Pancreas (tissue), 10 donors: ENCODE measurements around the gene PRELP. TPM values are rescaled to one million over a fixed set of nuclear protein-coding genes. Genes with fewer than 3 reads are reported as not detected.
A peak's percentile ranks its signal among the peaks of the same experiment; 100 is the strongest.

ENCODE experiments used
- ATAC-seq, 4 donors: fragments of 200-7000 bp; cut with Tn5 transposase; one replicate each; pipeline versions ENCODE4 v1.8.0 to v1.9.1; 2020; ENCODE audit warnings: mild to moderate bottlenecking in 4 of 4, moderate library complexity in 4 of 4
- DNase-seq, 6 donors: peaks; one replicate each; pipeline ENCODE4 v3.0.0-alpha.2; 2020
- FAIRE-seq: peaks from 2 replicates; lab custom pipeline; 2012; peaks lifted over from hg19 to GRCh38; lab: Jason Lieb, UNC
- H3K27ac ChIP-seq, 4 donors: fragments of 200-600 bp; sonication (generic); 1 replicate in 3 of 4; 2 replicates in 1 of 4; pipeline versions ENCODE4 v1.5.0 to v1.8.0; 2020
- H3K27me3 ChIP-seq, 4 donors: fragments of 200-600 bp; one replicate each; pipeline ENCODE4 v1.8.0; 2021
- H3K36me3 ChIP-seq, 3 donors: fragments of 200-600 bp; sonication (generic) in 1 of 3; one replicate each; pipeline versions ENCODE4 v1.5.0 to v1.8.0; 2020 to 2021
- H3K4me1 ChIP-seq, 3 donors: fragments of 200-600 bp; one replicate each; pipeline ENCODE4 v1.8.0; 2021
- H3K4me3 ChIP-seq, 4 donors: fragments of 200-600 bp; sonication (generic) in 2 of 4; one replicate each; pipeline versions ENCODE4 v1.5.0 to v1.8.0; 2020 to 2021
- H3K9me3 ChIP-seq, 4 donors: fragments of 200-600 bp; one replicate each; pipeline ENCODE4 v1.8.0; 2021
- WGBS, 2 donors: extraction: QIAGEN DNeasy Blood & Tissue Kit; methylation state at CpG; one replicate each; pipeline ENCODE4 v1.1.7; 2013; 5-methylcytosine and 5-hydroxymethylcytosine counted together
- intact Hi-C, 3 donors: fragments of 100-400 bp; cut with DNase I; formaldehyde crosslinking; loops; one replicate each; pipeline versions ENCODE4 v1.11.1 to v1.14.2; 2022
- polyA plus RNA-seq, 2 donors: library from polyadenylated mRNA; stranded (reverse); fragments of 200-250 nt; gene quantifications; one replicate each; pipeline ENCODE4 v1.2.3, GENCODE V29; 2013
- total RNA-seq, 6 donors: library from RNA; stranded (reverse); fragmentation: NEBNext Ultra II Directional in 4 of 6; extraction: Animal tissue kit (Norgen Biotek cat#: 25700) in 4 of 6; gene quantifications; one replicate each; pipeline versions ENCODE4 v1.2.1 to v1.2.4, GENCODE V29; 2021 to 2023
- TF ChIP-seq, protein P1 (sequence below), 4 donors: fragments of 200-600 bp; sonication (generic) in 3 of 4; IDR thresholded peaks; one replicate each; pipeline versions ENCODE4 v1.5.0 to v1.8.0; 2021; ENCODE audit warnings: antibody characterized with exemption in 4 of 4
- donor health status: healthy with polysubstance abuse.
- donor health status: DM: no; HTN: no; CAD: no; lungs with moderate emphysema.
- donor health status: DM: no; HTN: no; CAD: no.
- donor health status: control.
- donor health status: control.
- donor health status: Bipolar disorder and iron deficiency.
- donor health status: DM: yes; HTN: yes; CAD: no.
- donor health status: DM: no; HTN: no; CAD: no.
- donor health status: DM: no; HTN: no; CAD: no.
- donor health status: DM: yes; HTN: yes; CAD: no.

The PRELP gene
- total and polyA plus RNA-seq, 8 donors, result 1.2 to 6.6 (median 3.0) TPM

DNA sequence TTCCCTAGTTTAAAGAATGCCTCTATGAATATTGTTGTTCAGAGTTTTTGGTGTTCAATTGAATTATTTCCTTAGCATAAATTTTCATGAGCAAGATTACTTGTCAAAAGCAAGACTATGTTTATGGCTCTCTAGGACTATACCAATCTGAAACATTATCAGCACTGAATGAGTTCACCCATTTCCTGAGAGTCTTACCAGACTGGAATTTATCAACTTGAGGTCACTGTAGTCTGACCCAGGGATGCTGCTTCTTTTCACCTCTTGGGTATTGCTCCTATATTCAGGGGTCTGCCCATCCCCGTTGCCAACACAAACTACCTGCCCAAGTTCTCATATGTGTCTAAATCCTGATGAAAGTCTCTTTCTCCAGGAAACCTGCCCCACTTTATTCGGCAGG, 61.0 kb downstream of the PRELP start:
- 73 to 82% methylated on average over 2 of the region's 2 CpGs for WGBS, 2 donors
- TF ChIP-seq, protein P1, sequence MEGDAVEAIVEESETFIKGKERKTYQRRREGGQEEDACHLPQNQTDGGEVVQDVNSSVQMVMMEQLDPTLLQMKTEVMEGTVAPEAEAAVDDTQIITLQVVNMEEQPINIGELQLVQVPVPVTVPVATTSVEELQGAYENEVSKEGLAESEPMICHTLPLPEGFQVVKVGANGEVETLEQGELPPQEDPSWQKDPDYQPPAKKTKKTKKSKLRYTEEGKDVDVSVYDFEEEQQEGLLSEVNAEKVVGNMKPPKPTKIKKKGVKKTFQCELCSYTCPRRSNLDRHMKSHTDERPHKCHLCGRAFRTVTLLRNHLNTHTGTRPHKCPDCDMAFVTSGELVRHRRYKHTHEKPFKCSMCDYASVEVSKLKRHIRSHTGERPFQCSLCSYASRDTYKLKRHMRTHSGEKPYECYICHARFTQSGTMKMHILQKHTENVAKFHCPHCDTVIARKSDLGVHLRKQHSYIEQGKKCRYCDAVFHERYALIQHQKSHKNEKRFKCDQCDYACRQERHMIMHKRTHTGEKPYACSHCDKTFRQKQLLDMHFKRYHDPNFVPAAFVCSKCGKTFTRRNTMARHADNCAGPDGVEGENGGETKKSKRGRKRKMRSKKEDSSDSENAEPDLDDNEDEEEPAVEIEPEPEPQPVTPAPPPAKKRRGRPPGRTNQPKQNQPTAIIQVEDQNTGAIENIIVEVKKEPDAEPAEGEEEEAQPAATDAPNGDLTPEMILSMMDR (IDR thresholded peaks at IDR 0.05), result no peak
- FAIRE-seq (no peak), DNase-seq (no peak), ATAC-seq (peak in 1 of 4 donors; percentile 5)
- peaks cover 12 to 21% (median 13%) of the 10 kb centered on the region in 3 donors for H3K4me1 ChIP-seq
- intact Hi-C loops, result no loop called here
- no peaks in the 10 kb centered on the region for H3K36me3 ChIP-seq
- no peak overlapping the region for H3K4me3 ChIP-seq
- H3K27ac ChIP-seq, result peak overlapping the region in 1 of 4 donors; percentile 9
- no peaks in the 10 kb centered on the region for H3K27me3 ChIP-seq
- H3K9me3 ChIP-seq, result no peaks in the 10 kb centered on the region

DNA sequence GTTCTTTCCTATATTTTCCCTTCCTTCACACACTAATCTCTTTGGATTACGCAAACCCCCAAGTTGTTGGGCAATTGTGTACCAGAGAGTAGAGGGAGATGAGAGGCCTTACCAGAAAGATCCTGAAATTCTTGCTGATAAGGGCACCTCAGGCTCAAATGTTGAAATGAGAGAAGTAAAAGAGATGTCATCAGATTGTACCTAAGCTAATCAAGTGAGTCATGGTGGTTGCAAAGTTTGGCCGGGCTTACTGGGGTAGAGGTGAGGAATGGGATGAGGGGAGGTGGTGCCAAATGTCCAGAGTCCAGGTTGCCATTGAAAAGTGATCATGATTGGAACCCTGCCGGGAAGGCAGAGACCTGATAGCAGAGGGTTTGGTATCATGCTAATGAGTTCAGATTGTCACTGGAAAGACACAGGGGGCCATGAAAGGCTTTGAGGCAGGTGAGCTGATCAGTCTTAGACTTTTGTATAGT, 61.4 kb downstream of the PRELP start:
- Histone ChIP-seq H3K27me3 (no peaks in the 10 kb centered on the region), H3K4me3 (no peak overlapping the region), H3K36me3 (no peaks in the 10 kb centered on the region), H3K9me3 (no peaks in the 10 kb centered on the region), H3K4me1 (peaks cover 12 to 21% (median 13%) of the 10 kb centered on the region in 3 donors), H3K27ac (peak overlapping the region in 2 of 4 donors; percentile 9 to 48)
- 53 to 70% methylated on average over 3 of the region's 3 CpGs for WGBS, 2 donors
- ATAC-seq (peak; percentile 14 to 78 (median 62)), DNase-seq (peak in 2 of 6 donors; percentile 79 to 80), FAIRE-seq (no peak)
- TF ChIP-seq, protein P1 (IDR thresholded peaks at IDR 0.05), result no peak
- intact Hi-C loops, result no loop called here

DNA sequence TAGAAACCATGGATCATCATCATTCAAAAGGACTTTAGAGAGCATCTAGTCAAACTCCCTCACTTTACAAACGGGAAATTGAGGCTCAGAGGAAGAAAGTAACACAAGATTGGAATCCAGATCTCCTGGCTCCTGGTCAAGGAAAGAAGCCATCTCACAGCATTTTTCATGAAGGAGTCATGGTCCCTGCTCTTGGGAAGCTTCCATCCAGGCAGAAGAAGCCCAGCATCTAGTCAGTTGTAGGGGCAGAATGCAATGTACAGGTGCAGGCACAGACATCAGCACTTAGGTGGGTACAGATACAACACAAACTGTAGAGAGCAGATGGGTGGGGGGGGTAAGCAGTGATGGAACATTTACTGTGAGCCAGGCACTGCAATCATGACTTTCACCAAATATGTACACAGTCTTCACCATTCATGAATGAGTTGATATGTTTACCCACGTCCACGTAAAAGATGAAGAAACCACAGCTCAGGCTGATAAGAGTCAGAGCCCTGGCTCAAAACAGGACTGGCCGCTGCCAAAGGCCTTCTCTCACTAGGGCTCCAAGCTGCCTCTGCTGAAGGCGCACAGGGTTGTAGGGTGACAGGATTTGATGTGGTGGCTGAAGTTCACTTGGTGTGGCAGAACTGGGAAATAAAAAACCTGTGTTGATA, 62.3 kb downstream of the PRELP start:
- no peak overlapping the region for H3K4me3 ChIP-seq
- TF ChIP-seq, protein P1 (IDR thresholded peaks at IDR 0.05), result no peak
- ATAC-seq (peak; percentile 90 to 97 (median 93)), FAIRE-seq (no peak), DNase-seq (peak; percentile 62 to 86 (median 78))
- peaks cover 12 to 21% (median 13%) of the 10 kb centered on the region in 3 donors for H3K4me1 ChIP-seq
- no peaks in the 10 kb centered on the region for H3K36me3 ChIP-seq
- peak overlapping the region in 2 of 4 donors; percentile 48 to 67 for H3K27ac ChIP-seq
- intact Hi-C loops, result no loop called here
- no peaks in the 10 kb centered on the region for H3K9me3 ChIP-seq
- no peaks in the 10 kb centered on the region for H3K27me3 ChIP-seq
- WGBS, 2 donors, result 15 to 18% methylated on average over 5 of the region's 5 CpGs

DNA sequence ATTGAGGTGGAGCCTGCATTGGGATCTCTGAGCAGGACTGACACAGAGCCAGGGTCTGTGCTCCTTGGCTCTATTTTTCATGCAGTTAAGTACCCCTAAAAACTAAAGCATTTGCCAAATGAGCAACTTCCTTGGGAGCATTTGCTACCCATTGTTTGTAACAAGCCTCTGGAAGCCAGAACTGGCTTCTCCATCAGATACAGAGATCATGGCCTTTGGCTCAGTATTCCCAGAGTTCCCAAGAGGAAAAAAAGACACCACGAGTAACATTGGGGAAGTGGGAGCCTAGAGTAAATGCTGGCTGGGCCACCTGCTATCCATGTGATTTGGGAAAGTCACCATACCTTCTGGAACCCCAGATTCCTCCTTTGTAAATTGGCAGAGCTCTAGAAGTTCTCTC, 63.1 kb downstream of the PRELP start:
- Histone ChIP-seq H3K4me1 (peaks cover 12 to 21% (median 13%) of the 10 kb centered on the region in 3 donors), H3K9me3 (no peaks in the 10 kb centered on the region), H3K36me3 (no peaks in the 10 kb centered on the region), H3K27me3 (no peaks in the 10 kb centered on the region), H3K27ac (peak overlapping the region in 2 of 4 donors; percentile 48 to 67), H3K4me3 (no peak overlapping the region)
- 35 to 38% methylated on average over 1 of the region's 1 CpG for WGBS, 2 donors
- intact Hi-C loops, result no loop called here
- DNase-seq (no peak), ATAC-seq (no peak), FAIRE-seq (no peak)
- TF ChIP-seq, protein P1 (IDR thresholded peaks at IDR 0.05), result no peak
